HCT116 (cell line): ENCODE data around the gene PPP2R5C. TPM values are rescaled to one million over a fixed set of nuclear protein-coding genes. Genes with fewer than 3 reads are reported as not detected.

Experiments used
- ATAC-seq: fragments of 200-7000 bp; cut with Tn5 transposase; 2 replicates; pipeline ENCODE4 v1.9.1; 2020; ENCODE audit warnings: mild to moderate bottlenecking, moderate library complexity
- BruUV-seq: library from RNA; stranded (reverse); fragments of 400-500 nt; replicated peaks from 2 replicates; lab custom pipeline; 2021; lab: Mats Ljungman, UMichigan
- CTCF ChIA-PET: fragments of 300-600 bp; sonication (Branson Sonifier 250); formaldehyde crosslinking; loops from one replicate; lab custom pipeline; 2021; ENCODE audit warnings: antibody characterized with exemption; lab: Charles Lee
- POLR2A ChIA-PET: fragments of 300-600, 350-600 bp; sonication (Branson Sonifier 250); formaldehyde crosslinking; loops from one replicate; lab custom pipeline; 2021; ENCODE audit warnings: antibody characterized with exemption; lab: Charles Lee
- RAD21 ChIA-PET, 2 experiments: fragments of 300-600 bp; sonication (Branson Sonifier 250); formaldehyde crosslinking; loops; one replicate each; lab custom pipeline; 2023; ENCODE audit warnings: low total read pairs in 2 of 2; ENCODE audit not compliant: uncharacterized antibody in 2 of 2, unreplicated experiment in 2 of 2, low non-redundant PET in 1 of 2; lab: Charles Lee
- DNase-seq: peaks from one replicate; pipeline ENCODE4 v3.0.0-alpha.2; 2010; ENCODE audit warnings: low read depth, low spot score
- H2AFZ ChIP-seq: fragments of 200-600 bp; shearing (Covaris generic), sonication (generic); 2 replicates; pipeline ENCODE4 v1.6.1; 2017; ENCODE audit warnings: low read depth, mixed run types, mixed read lengths, antibody characterized with exemption, low read length; ENCODE audit not compliant: poor library complexity, severe bottlenecking
- H3K27ac ChIP-seq: 2 replicates; pipeline ENCODE4 v1.5.1; 2012; ENCODE audit warnings: low read depth, low read length
- H3K27me3 ChIP-seq: fragments of 200-600 bp; sonication (generic); 2 replicates; pipeline ENCODE4 v1.6.1; 2016; ENCODE audit warnings: mixed run types, low read length, mixed read lengths; ENCODE audit not compliant: insufficient read depth
- H3K36me3 ChIP-seq, 2 experiments: fragments of 200-500 bp in 1 of 2; fragments of 200-600 bp in 1 of 2; sonication (Bioruptor generic) in 1 of 2; sonication (generic) in 1 of 2; 2 replicates each; pipeline versions ENCODE4 v1.5.1 to v1.6.1; 2014 to 2016; ENCODE audit warnings: low read length in 2 of 2, inconsistent platforms in 1 of 2, mixed read lengths in 1 of 2, mixed run types in 1 of 2; ENCODE audit not compliant: insufficient read depth in 2 of 2, control insufficient read depth in 1 of 2
- H3K4me1 ChIP-seq, 2 experiments: fragments of 200-600 bp in 1 of 2; sonication (generic) in 1 of 2; 2 replicates each; pipeline versions ENCODE4 v1.5.1 to v1.6.1; 2012 to 2017; ENCODE audit warnings: low read length in 2 of 2, inconsistent platforms in 1 of 2, mild to moderate bottlenecking in 1 of 2, mixed read lengths in 1 of 2, mixed run types in 1 of 2, moderate library complexity in 1 of 2; ENCODE audit not compliant: insufficient read depth in 2 of 2, control insufficient read depth in 1 of 2
- H3K4me2 ChIP-seq: fragments of 200-600 bp; sonication (generic); 2 replicates; pipeline ENCODE4 v1.6.1; 2017; ENCODE audit warnings: mixed run types, low read length, mixed read lengths
- H3K4me3 ChIP-seq, 2 experiments: fragments of 200-600 bp in 1 of 2; sonication (generic) in 1 of 2; replicated peaks in 1 of 2; 2 replicates each; pipeline ENCODE4 v1.5.1; 2011 to 2016; ENCODE audit warnings: low read length in 2 of 2, control low read depth in 1 of 2, low read depth in 1 of 2, mild to moderate bottlenecking in 1 of 2, mixed read lengths in 1 of 2, mixed run types in 1 of 2
- H3K79me2 ChIP-seq: fragments of 200-600 bp; sonication (generic); 2 replicates; pipeline ENCODE4 v1.6.1; 2017; ENCODE audit warnings: mild to moderate bottlenecking, mixed run types, low read length, moderate library complexity, mixed read lengths; ENCODE audit not compliant: insufficient read depth
- H3K9ac ChIP-seq: fragments of 200-600 bp; sonication (generic); 2 replicates; pipeline ENCODE4 v1.6.1; 2016; ENCODE audit warnings: low read length, mixed read lengths
- H3K9me2 ChIP-seq: fragments of 200-600 bp; sonication (generic), shearing (Covaris generic); 2 replicates; pipeline ENCODE4 v1.6.1; 2017; ENCODE audit warnings: mixed run types, mild to moderate bottlenecking, moderate library complexity; ENCODE audit not compliant: insufficient read depth
- H3K9me3 ChIP-seq, 2 experiments: fragments of 200-500 bp in 1 of 2; fragments of 200-600 bp in 1 of 2; sonication (Bioruptor generic) in 1 of 2; sonication (generic) in 1 of 2; 2 replicates each; pipeline ENCODE4 v1.6.1; 2014 to 2017; ENCODE audit warnings: low read length in 2 of 2, mixed read lengths in 2 of 2, inconsistent platforms in 1 of 2, low read depth in 1 of 2, mild to moderate bottlenecking in 1 of 2, mixed run types in 1 of 2, moderate library complexity in 1 of 2; ENCODE audit not compliant: control insufficient read depth in 1 of 2, insufficient read depth in 1 of 2
- H4K20me1 ChIP-seq: fragments of 200-600 bp; sonication (generic), shearing (Covaris generic); 2 replicates; pipeline ENCODE4 v1.6.1; 2017; ENCODE audit warnings: mixed run types, mild to moderate bottlenecking, moderate library complexity; ENCODE audit not compliant: insufficient read depth
- CBX3 ChIP-seq: IDR thresholded peaks from 2 replicates; pipeline ENCODE4 v1.6.1; 2012; ENCODE audit warnings: low read depth
- CEBPB ChIP-seq: IDR thresholded peaks from 2 replicates; pipeline ENCODE4 v1.6.1; 2012; ENCODE audit warnings: low read depth
- CTCF ChIP-seq, 3 experiments: fragments of 200-600 bp in 1 of 3; sonication (generic) in 1 of 3; IDR thresholded peaks in 2 of 3; conservative IDR thresholded peaks in 1 of 3; 2 replicates each; pipeline ENCODE4 v1.5.1; 2012 to 2017; ENCODE audit warnings: low read depth in 2 of 3, low read length in 2 of 3, antibody characterized with exemption in 1 of 3, borderline replicate concordance in 1 of 3, control low read depth in 1 of 3, mild to moderate bottlenecking in 1 of 3, mixed read lengths in 1 of 3, mixed run types in 1 of 3, moderate library complexity in 1 of 3; ENCODE audit not compliant: insufficient read depth in 1 of 3
- EGR1 ChIP-seq: IDR thresholded peaks from 2 replicates; pipeline ENCODE4 v1.6.1; 2012; ENCODE audit warnings: low read depth
- ELF1 ChIP-seq: IDR thresholded peaks from 2 replicates; pipeline ENCODE4 v1.6.1; 2012; ENCODE audit warnings: low read depth, borderline replicate concordance
- EZH2 ChIP-seq: fragments of 200-600 bp; sonication (generic); IDR thresholded peaks from 2 replicates; pipeline ENCODE4 v1.6.1; 2017; ENCODE audit warnings: antibody characterized with exemption, mixed run types
- RAD21 ChIP-seq: IDR thresholded peaks from 2 replicates; pipeline ENCODE4 v1.6.1; 2012; ENCODE audit warnings: low read depth, mild to moderate bottlenecking
- SP1 ChIP-seq: IDR thresholded peaks from 2 replicates; pipeline ENCODE4 v1.6.1; 2012; ENCODE audit warnings: low read depth
- TCF7L2 ChIP-seq: IDR thresholded peaks from 2 replicates; pipeline ENCODE4 v1.7.0; 2011; ENCODE audit warnings: borderline replicate concordance, inconsistent platforms; ENCODE audit not compliant: insufficient read depth, insufficient read length; ENCODE audit errors: extremely low read depth
- ZBTB33 ChIP-seq: IDR thresholded peaks from 2 replicates; pipeline ENCODE4 v1.6.1; 2011; ENCODE audit warnings: mild to moderate bottlenecking, low read length, moderate library complexity; ENCODE audit not compliant: insufficient replicate concordance; ENCODE audit errors: extremely low read depth
- ZFX ChIP-seq: fragments of 450-650 bp; IDR thresholded peaks from 2 replicates; pipeline ENCODE4 v1.6.1; 2017
- intact Hi-C: fragments of 100-400 bp; cut with micrococcal nuclease; formaldehyde crosslinking; loops from 2 replicates; pipeline ENCODE4 v1.10.0; 2022
- total RNA-seq: library from RNA; stranded (reverse); gene quantifications from one replicate; pipeline ENCODE4 v1.2.1, GENCODE V29; 2021; ENCODE audit not compliant: unreplicated experiment

The PPP2R5C gene
- total RNA-seq, 1 experiment from 2014 or later: 117 TPM

GRCh38 chr14:101957406-101958234 is 196.1 kb downstream of the PPP2R5C start:
- Histone ChIP-seq H3K9ac (no peak overlapping the region), H3K27me3 (no peaks in the 10 kb centered on the region), H3K36me3 (no peaks in the 10 kb centered on the region), H3K9me2 (no peaks in the 10 kb centered on the region), H3K9me3 (no peaks in the 10 kb centered on the region), H3K4me1 (peaks cover 7 to 24% of the 10 kb centered on the region in 2 experiments; a peak in 3 of 4 replicates), H4K20me1 (no peaks in the 10 kb centered on the region), H3K79me2 (no peaks in the 10 kb centered on the region)
- no peak for DNase-seq
- no TSS peak for BruUV-seq
- RAD21 ChIA-PET: no interaction called here
- CTCF ChIA-PET: interaction anchor here (1.3 kb wide), 1 partner anchor 186 kb away, joined by 6 read pairs; no protein-coding TSS in a partner anchor
- TF ChIP-seq CEBPB: no peak
- TF ChIP-seq ELF1: no peak
- no peak for TF ChIP-seq ZBTB33
- TF ChIP-seq CTCF (IDR thresholded peaks at IDR 0.05 in 2 of 3, conservative IDR thresholded peaks at IDR 0.05 in 1 of 3; ENCODE audit: borderline replicate concordance in 1 of 3, insufficient read depth in 1 of 3, low read depth in 2 of 3, low read length in 2 of 3): no peak
- TF ChIP-seq RAD21: no peak
- no peak for TF ChIP-seq CBX3
- TF ChIP-seq EZH2: no peak
- TF ChIP-seq EGR1: no peak
- TF ChIP-seq SP1: no peak
- no peak for TF ChIP-seq ZFX
- TF ChIP-seq TCF7L2: no peak
- TF ChIP-seq, all 23 proteins: peak for 0
- Histone ChIP-seq H3K27ac (no peak overlapping the region), H3K4me3 (no peak overlapping the region), H2AFZ (no peak overlapping the region), H3K4me2 (no peak overlapping the region)
- intact Hi-C loops: no loop called here
- ATAC-seq: no peak
- POLR2A ChIA-PET: no interaction called here
